GM19035 (cell line): ENCODE measurements around the gene GRSF1.
"Not testable (repeated sequence)": the region's sequence is repeated elsewhere in the genome, so short reads cannot be mapped to it uniquely, and the experiment has no call there.

ENCODE experiments used
- ATAC-seq: cut with Tn5 transposase; IDR thresholded peaks from one replicate; pipeline ENCODE4 v1.9.1; 2021; ENCODE audit not compliant: unreplicated experiment

Gene GRSF1, protein sequence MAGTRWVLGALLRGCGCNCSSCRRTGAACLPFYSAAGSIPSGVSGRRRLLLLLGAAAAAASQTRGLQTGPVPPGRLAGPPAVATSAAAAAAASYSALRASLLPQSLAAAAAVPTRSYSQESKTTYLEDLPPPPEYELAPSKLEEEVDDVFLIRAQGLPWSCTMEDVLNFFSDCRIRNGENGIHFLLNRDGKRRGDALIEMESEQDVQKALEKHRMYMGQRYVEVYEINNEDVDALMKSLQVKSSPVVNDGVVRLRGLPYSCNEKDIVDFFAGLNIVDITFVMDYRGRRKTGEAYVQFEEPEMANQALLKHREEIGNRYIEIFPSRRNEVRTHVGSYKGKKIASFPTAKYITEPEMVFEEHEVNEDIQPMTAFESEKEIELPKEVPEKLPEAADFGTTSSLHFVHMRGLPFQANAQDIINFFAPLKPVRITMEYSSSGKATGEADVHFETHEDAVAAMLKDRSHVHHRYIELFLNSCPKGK

DNA sequence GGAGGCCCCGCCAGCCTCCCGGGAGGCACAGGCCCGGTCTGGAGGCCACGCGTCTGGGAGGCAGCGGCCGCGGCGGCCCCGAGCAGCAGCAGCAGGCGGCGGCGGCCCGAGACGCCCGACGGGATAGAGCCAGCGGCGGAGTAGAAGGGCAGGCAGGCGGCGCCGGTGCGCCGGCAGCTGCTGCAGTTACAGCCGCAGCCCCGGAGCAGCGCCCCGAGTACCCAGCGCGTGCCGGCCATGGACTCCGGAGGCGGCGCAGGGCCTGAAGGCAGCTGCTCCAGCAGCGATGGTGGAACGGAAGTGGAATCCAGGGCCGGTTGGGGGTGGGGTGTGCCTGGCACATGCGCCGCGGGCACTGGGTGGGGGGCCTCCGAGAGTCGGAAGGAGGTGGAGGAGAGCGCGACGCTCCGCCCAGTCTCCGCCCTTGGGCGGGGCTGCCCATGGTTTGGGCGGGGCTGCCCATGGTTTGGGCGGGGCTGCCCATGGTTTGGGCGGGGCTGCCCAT, at the start of gene GRSF1:
Gene GRSF1, minus strand, starts transcription at position 302 of the 505 bp plus-strand sequence. Its CDS starts 63 bp downstream, at position 239.
- peak; percentile 49 for ATAC-seq

GRCh38 chr4:70885174-70885573, 45.5 kb upstream of the GRSF1 start:
- no peak for ATAC-seq

DNA sequence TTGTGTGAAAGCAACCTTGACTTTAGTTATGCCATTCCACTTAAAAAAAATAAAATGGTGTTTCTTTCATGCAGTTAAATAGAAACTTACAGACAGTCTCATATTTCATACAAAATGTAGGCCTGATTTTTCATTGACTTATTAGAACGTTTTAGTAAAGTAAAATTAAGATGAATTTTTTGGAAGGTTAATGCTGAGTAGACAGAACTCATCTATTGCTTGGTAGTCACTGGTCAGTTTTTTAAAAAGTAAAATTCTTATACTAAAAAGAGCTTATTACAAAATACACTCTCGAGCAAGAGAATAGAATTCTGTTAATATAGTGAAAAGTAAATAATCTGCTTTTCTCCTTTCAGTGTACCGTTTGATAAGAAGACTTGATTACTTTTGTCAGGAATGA, 41.0 kb upstream of the GRSF1 start:
- no peak for ATAC-seq

DNA sequence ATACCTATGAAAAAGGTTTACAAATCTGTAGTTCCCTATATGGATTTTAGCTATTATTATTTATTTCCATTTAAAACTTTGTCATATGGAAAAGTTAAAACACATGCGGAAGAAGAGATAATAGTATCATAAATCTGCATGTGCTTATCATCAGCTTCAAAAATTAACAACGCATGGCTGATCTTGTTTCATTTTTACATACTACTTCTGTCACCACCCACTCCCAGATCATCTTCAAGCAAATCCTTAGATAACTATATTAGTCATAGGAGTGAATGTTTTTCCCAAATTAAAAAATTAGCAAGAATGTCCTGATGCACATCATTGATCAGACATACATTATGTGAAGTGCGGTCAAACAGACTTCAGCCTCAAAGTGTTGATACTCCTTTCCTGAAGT, 37.9 kb upstream of the GRSF1 start:
- ATAC-seq: no peak

- ATAC-seq: peak; percentile 81
These were observed 34.8 kb upstream of the GRSF1 start for GRCh38 chr4:70874268-70875156.

- no peak for ATAC-seq
These were observed 33.5 kb upstream of the GRSF1 start for GRCh38 chr4:70873216-70873615.

GRCh38 chr4:70868778-70869177, 29.1 kb upstream of the GRSF1 start:
- ATAC-seq: no peak

- ATAC-seq: peak; percentile 87
These were observed 23.6 kb upstream of the GRSF1 start for GRCh38 chr4:70863099-70863790.

GRCh38 chr4:70859066-70859465, 19.4 kb upstream of the GRSF1 start:
- no peak for ATAC-seq

- ATAC-seq: no peak
These were observed 18.8 kb upstream of the GRSF1 start for GRCh38 chr4:70858454-70858853.

GRCh38 chr4:70855464-70855863, 15.8 kb upstream of the GRSF1 start:
- no peak for ATAC-seq

- no peak for ATAC-seq
These were observed 9.6 kb upstream of the GRSF1 start for GRCh38 chr4:70849291-70849690.

DNA sequence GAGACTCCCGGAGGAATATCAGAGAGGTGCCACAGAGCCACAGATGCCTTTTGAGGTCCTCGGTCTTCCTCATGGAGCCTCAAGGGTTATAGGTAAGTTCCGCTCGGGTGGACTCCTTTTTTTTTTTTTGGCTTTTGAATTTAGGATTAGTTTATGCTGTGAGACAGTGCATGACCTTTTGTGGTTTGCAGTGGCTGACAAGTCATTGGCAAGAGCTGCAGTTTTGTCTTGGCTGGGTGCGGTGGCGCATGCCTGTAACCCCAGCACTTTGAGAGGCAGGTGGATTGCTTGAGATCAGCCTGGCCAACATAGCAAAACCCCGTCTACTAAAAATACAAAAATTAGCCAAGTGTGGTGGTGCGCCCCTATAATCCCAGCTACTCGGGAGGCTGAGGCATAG, 4.5 kb upstream of the GRSF1 start:
- no peak for ATAC-seq

DNA sequence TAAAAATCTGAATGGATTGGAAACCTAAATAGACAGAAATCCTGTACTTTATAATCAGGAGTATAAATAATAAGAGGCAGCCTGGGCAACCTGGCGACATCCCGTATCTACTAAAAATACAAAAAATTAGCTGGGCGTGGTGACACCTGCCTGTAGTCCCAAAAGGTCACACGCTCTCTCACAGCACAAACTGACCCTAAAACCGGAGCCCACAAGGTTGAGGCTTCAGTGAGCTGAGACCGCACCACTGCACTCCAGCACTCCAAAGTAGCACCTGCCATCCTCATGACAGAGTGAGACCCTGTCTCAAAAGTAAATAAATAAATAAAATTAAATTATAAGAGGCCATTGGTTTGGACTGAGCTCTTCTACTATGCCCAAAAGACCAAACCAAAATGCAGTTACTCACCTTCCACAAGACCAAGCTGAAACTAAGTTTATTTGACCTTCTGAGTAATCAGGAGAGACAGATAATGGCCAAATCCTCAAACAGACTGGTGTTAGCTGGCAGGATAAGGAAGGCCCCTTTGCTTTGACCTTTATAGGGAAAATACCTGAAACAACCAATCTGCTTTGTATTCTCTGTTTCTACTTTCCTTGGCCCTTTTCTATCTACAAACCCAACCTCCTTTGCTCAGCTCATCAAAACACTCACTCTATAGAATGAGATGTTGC, 3.2 kb upstream of the GRSF1 start:
- ATAC-seq: peak; percentile 26

GRCh38 chr4:70841951-70842350, 2.3 kb upstream of the GRSF1 start:
- ATAC-seq: no peak

- no peak for ATAC-seq
These were observed 1.5 kb upstream of the GRSF1 start for GRCh38 chr4:70841211-70841610.

GRCh38 chr4:70840631-70841030, 941 bp upstream of the GRSF1 start:
- ATAC-seq: not testable (repeated sequence)

DNA sequence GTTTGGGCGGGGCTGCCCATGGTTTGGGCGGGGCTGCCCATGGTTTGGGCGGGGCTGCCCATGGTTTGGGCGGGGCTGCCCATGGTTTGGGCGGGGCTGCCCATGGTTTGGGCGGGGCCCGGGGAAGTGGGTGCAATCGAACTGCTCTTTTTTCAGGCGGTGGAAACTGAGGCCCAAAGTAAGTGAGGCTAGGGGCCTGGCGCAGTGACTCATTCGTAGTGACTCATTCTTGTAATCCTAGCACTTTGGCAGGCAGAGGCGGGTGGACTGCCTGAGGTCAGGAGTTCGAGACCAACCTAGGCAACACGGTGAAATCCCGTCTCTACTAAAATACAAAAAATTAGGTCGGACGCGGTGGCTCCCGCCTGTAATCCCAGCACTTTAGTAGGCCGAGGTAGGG, 447 bp upstream of the GRSF1 start:
- not testable (repeated sequence) for ATAC-seq

DNA sequence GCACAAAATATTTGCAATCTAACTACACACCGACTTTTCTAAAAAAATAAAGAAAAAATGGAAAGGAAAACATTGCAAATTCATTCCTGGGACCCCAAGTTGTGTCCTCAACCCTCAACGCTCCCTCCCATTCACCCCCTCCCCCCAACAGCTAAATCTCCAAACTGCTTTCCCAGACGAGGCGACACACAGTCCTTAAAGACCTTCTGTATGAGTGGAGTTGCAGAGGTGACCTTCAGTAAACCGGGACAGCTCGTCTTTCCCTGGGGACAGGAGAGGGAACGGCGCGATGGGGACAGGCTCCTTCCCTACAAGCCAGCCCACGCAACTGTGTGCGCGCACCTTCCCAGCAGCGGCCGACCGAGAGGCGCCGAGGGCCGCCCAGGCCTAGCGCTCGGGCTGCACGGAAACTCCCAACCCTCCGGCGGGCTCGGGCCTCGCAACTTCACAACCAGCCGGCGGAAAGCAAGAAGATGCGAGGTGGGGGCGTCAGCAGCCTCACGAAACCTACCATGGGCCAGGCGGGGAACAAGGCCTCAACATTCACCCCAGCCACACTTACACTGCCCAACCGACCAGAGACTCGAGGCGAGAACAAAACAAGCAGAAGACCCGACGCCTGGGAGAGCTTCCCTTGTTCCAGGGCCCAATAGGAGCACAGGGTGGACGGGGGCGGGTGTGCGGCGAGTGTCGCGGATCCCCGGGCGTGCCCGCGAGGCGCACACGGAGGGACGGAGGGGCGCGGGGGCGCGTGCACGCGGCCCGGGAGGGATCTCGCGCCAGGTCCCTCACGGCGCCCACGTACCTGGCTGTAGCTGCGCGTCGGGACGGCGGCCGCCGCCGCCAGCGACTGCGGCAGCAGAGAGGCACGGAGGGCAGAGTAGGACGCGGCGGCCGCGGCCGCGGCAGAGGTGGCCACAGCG, 763 bp downstream of the GRSF1 start:
- ATAC-seq: peak; percentile 59
